ENCODE measurements around the gene SYVN1. TPM values are rescaled to one million over a fixed set of nuclear protein-coding genes. Genes with fewer than 3 reads are reported as not detected.

SYVN1 gene
- total RNA-seq, 1 experiment from 2014 or later = 64.3 TPM

DNA sequence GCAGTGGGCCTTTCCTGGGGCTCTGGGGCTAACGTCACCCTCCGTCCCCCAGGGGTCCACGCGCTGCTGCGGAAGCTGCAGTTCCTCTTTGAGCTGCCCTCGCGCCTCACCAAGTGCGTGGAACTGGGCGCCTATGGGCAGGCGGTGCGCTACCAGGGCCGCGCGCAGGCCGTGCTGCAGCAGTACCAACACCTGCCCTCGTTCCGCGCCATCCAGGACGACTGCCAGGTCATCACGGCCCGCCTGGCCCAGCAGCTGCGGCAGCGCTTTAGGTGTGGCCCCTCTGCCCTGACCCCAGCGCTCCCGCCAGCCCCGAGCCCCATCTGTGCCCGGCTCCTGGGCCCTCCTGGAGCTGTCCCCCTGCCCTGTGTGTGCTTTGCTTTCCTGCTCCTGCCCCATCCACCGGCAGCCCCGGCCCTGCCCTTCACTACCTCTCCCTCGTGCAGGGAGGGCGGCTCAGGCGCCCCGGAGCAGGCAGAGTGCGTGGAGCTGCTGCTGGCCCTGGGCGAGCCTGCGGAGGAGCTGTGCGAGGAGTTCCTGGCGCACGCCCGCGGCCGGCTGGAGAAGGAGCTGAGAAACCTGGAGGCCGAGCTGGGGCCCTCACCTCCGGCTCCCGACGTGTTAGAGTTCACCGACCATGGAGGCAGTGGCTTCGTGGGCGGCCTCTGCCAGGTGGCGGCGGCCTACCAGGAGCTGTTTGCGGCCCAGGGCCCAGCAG is 26.4 kb downstream of the SYVN1 start:
- ChIA-PET CTCF (no interaction called here), POLR2A (no interaction called here)
- H3K4me3 ChIP-seq (ENCODE audit: low read depth in 2 of 2, low read length in 2 of 2) = no peak overlapping the region
- no TSS peak for BruUV-seq (replicated peaks)
- no peaks in the 10 kb centered on the region for H3K27me3 ChIP-seq (ENCODE audit: control insufficient read depth, insufficient read depth, low read length)
- no peak overlapping the region for H3K27ac ChIP-seq (ENCODE audit: low read length)
- TF ChIP-seq POLR2AphosphoS5 (IDR thresholded peaks at IDR 0.05; ENCODE audit: low read depth, low read length) = no peak
- no peak for TF ChIP-seq TCF7L2 (IDR thresholded peaks at IDR 0.05; ENCODE audit: low read depth, low read length)
- TF ChIP-seq, protein P1, sequence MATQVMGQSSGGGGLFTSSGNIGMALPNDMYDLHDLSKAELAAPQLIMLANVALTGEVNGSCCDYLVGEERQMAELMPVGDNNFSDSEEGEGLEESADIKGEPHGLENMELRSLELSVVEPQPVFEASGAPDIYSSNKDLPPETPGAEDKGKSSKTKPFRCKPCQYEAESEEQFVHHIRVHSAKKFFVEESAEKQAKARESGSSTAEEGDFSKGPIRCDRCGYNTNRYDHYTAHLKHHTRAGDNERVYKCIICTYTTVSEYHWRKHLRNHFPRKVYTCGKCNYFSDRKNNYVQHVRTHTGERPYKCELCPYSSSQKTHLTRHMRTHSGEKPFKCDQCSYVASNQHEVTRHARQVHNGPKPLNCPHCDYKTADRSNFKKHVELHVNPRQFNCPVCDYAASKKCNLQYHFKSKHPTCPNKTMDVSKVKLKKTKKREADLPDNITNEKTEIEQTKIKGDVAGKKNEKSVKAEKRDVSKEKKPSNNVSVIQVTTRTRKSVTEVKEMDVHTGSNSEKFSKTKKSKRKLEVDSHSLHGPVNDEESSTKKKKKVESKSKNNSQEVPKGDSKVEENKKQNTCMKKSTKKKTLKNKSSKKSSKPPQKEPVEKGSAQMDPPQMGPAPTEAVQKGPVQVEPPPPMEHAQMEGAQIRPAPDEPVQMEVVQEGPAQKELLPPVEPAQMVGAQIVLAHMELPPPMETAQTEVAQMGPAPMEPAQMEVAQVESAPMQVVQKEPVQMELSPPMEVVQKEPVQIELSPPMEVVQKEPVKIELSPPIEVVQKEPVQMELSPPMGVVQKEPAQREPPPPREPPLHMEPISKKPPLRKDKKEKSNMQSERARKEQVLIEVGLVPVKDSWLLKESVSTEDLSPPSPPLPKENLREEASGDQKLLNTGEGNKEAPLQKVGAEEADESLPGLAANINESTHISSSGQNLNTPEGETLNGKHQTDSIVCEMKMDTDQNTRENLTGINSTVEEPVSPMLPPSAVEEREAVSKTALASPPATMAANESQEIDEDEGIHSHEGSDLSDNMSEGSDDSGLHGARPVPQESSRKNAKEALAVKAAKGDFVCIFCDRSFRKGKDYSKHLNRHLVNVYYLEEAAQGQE (IDR thresholded peaks at IDR 0.05; ENCODE audit: insufficient read depth in 1 of 2, low read depth in 2 of 2, low read length in 1 of 2) = no peak
- no peak for TF ChIP-seq SIN3A (IDR thresholded peaks at IDR 0.05; ENCODE audit: borderline replicate concordance, insufficient read depth, low read depth, low read length)
- TF ChIP-seq, protein P2, sequence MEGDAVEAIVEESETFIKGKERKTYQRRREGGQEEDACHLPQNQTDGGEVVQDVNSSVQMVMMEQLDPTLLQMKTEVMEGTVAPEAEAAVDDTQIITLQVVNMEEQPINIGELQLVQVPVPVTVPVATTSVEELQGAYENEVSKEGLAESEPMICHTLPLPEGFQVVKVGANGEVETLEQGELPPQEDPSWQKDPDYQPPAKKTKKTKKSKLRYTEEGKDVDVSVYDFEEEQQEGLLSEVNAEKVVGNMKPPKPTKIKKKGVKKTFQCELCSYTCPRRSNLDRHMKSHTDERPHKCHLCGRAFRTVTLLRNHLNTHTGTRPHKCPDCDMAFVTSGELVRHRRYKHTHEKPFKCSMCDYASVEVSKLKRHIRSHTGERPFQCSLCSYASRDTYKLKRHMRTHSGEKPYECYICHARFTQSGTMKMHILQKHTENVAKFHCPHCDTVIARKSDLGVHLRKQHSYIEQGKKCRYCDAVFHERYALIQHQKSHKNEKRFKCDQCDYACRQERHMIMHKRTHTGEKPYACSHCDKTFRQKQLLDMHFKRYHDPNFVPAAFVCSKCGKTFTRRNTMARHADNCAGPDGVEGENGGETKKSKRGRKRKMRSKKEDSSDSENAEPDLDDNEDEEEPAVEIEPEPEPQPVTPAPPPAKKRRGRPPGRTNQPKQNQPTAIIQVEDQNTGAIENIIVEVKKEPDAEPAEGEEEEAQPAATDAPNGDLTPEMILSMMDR (IDR thresholded peaks at IDR 0.05) = no peak
- no peaks in the 10 kb centered on the region for H3K9me3 ChIP-seq (ENCODE audit: control insufficient read depth, insufficient read depth, low read depth, low read length)
- no peaks in the 10 kb centered on the region for H3K36me3 ChIP-seq (ENCODE audit: control insufficient read depth, insufficient read depth, low read length)
- DNase-seq (ENCODE audit: low read depth, low spot score) = no peak
- peaks cover 13% of the 10 kb centered on the region for H3K4me1 ChIP-seq (ENCODE audit: control insufficient read depth, insufficient read depth, low read length)
- intact Hi-C loops (cut with micrococcal nuclease; ENCODE audit: unreplicated experiment) (no loop called here), in situ Hi-C loops (cut with HindIII; ENCODE audit: low pct_unique_long_range_greater_than_20kb, low sequenced_read_pairs) (no loop called here)
- no peak for ATAC-seq

DNA sequence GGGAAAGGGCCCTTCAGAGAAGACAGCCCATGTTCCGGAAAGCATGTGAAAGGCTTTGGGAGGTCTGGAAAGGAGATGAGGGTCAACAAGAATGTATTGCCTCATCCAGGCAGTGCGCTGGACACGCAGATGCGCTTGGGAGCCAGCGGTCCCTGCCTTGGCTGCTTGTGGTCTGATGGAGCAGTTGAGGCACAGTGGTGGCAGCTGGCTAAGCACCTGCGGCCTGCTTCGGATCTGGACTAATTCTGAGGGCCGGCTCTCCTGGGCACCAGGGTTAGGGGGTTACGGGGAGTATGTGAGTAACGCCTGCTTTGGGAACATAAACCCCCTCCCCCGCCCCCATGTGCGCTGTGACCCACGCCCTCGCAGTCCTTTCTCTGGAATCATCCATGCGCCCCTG is 27.2 kb downstream of the SYVN1 start:
- H3K4me3 ChIP-seq (ENCODE audit: low read depth in 2 of 2, low read length in 2 of 2) = no peak overlapping the region
- H3K27ac ChIP-seq (ENCODE audit: low read length) = no peak overlapping the region
- no peaks in the 10 kb centered on the region for H3K36me3 ChIP-seq (ENCODE audit: control insufficient read depth, insufficient read depth, low read length)
- peaks cover 19% of the 10 kb centered on the region for H3K4me1 ChIP-seq (ENCODE audit: control insufficient read depth, insufficient read depth, low read length)
- intact Hi-C loops (cut with micrococcal nuclease; ENCODE audit: unreplicated experiment) = no loop called here
- POLR2A ChIA-PET = no interaction called here
- no peak for DNase-seq (ENCODE audit: low read depth, low spot score)
- BruUV-seq (replicated peaks) = no TSS peak
- H3K27me3 ChIP-seq (ENCODE audit: control insufficient read depth, insufficient read depth, low read length) = no peaks in the 10 kb centered on the region
- ATAC-seq = no peak
- H3K9me3 ChIP-seq (ENCODE audit: control insufficient read depth, insufficient read depth, low read depth, low read length) = no peaks in the 10 kb centered on the region
- in situ Hi-C loops (cut with HindIII; ENCODE audit: low pct_unique_long_range_greater_than_20kb, low sequenced_read_pairs) = no loop called here
- TF ChIP-seq SIN3A (IDR thresholded peaks at IDR 0.05; ENCODE audit: borderline replicate concordance, insufficient read depth, low read depth, low read length) (no peak), TCF7L2 (IDR thresholded peaks at IDR 0.05; ENCODE audit: low read depth, low read length) (no peak), POLR2AphosphoS5 (IDR thresholded peaks at IDR 0.05; ENCODE audit: low read depth, low read length) (no peak)
- TF ChIP-seq, protein P1 (IDR thresholded peaks at IDR 0.05; ENCODE audit: insufficient read depth in 1 of 2, low read depth in 2 of 2, low read length in 1 of 2) = no peak
- TF ChIP-seq, protein P2 (IDR thresholded peaks at IDR 0.05) = no peak
- CTCF ChIA-PET = no interaction called here
